EH (cell line): ENCODE measurements around the gene HSPA12A.
A peak's percentile ranks its signal among the peaks of the same experiment; 100 is the strongest.

Experiments used
- DNase-seq: peaks from one replicate; pipeline ENCODE4 v3.0.0-alpha.2; 2015; ENCODE audit warnings: low read depth

The HSPA12A gene

GRCh38 chr10:116690356-116691322 is 51.7 kb downstream of the HSPA12A start:
- no peak for DNase-seq

- DNase-seq = no peak
Observed at GRCh38 chr10:116689744-116690143, 52.6 kb downstream of the HSPA12A start.

GRCh38 chr10:116688741-116689495 is 53.4 kb downstream of the HSPA12A start:
- DNase-seq = no peak

- peak; percentile 72 for DNase-seq
Observed at GRCh38 chr10:116688241-116688711, 54.1 kb downstream of the HSPA12A start.

- DNase-seq = no peak
Observed at GRCh38 chr10:116687633-116688032, 54.7 kb downstream of the HSPA12A start.

- DNase-seq = no peak
Observed at GRCh38 chr10:116686632-116687031, 55.7 kb downstream of the HSPA12A start.

GRCh38 chr10:116685807-116686206 is 56.6 kb downstream of the HSPA12A start:
- no peak for DNase-seq

- DNase-seq = no peak
Observed at GRCh38 chr10:116684781-116685180, 57.6 kb downstream of the HSPA12A start.

GRCh38 chr10:116683821-116684220 is 58.5 kb downstream of the HSPA12A start:
- no peak for DNase-seq

GRCh38 chr10:116683166-116683565 is 59.2 kb downstream of the HSPA12A start:
- no peak for DNase-seq

GRCh38 chr10:116679351-116679750 is 63.0 kb downstream of the HSPA12A start:
- no peak for DNase-seq

- DNase-seq = no peak
Observed at GRCh38 chr10:116676633-116677032, 65.7 kb downstream of the HSPA12A start.

- no peak for DNase-seq
Observed at GRCh38 chr10:116676118-116676517, 66.2 kb downstream of the HSPA12A start.

GRCh38 chr10:116674901-116675423 is 67.4 kb downstream of the HSPA12A start:
- no peak for DNase-seq

GRCh38 chr10:116673866-116674265 is 68.5 kb downstream of the HSPA12A start:
- DNase-seq = no peak

GRCh38 chr10:116672891-116673290 is 69.5 kb downstream of the HSPA12A start:
- no peak for DNase-seq

- peak; percentile 25 for DNase-seq
Observed at GRCh38 chr10:116671274-116671926, 71.0 kb downstream of the HSPA12A start.

- no peak for DNase-seq
Observed at GRCh38 chr10:116670706-116671105, 71.7 kb downstream of the HSPA12A start.

- no peak for DNase-seq
Observed at GRCh38 chr10:116669832-116670644, 72.3 kb downstream of the HSPA12A start.

GRCh38 chr10:116669080-116669479 is 73.3 kb downstream of the HSPA12A start:
- DNase-seq = no peak

- no peak for DNase-seq
Observed at GRCh38 chr10:116668446-116668845, 73.9 kb downstream of the HSPA12A start.
